Right lobe of liver (tissue), 4 donors: ENCODE measurements around the gene CTAG1A.
"Not testable (repeated sequence)": the region's sequence is repeated elsewhere in the genome, so short reads cannot be mapped to it uniquely, and the experiment has no call there.

Experiments used
- CTCF ChIP-seq, 4 donors: fragments of 200-600 bp in 3 of 4; fragments of 450-650 bp in 1 of 4; IDR thresholded peaks; one replicate each; pipeline versions ENCODE4 v1.5.1 to v1.8.0; 2016 to 2022; ENCODE audit warnings: antibody characterized with exemption in 4 of 4, mild to moderate bottlenecking in 2 of 4
- POLR2A ChIP-seq: fragments of 450-650 bp; IDR thresholded peaks from one replicate; pipeline ENCODE4 v1.6.1; 2017; ENCODE audit warnings: antibody characterized with exemption, mild to moderate bottlenecking
- donor health status: DM: no; HTN: no; CAD: no.
- donor health status: DM: no; HTN: no; CAD: no.
- donor health status: DM: no; HTN: yes; CAD: no.

GRCh38 chrX:154562295-154562694 lies 22.6 kb upstream of the CTAG1A start:
- not testable (repeated sequence) for TF ChIP-seq POLR2A; CTCF (IDR thresholded peaks at IDR 0.05)
